GM21390 (cell line): ENCODE results near the gene PSMD12.
A peak's percentile ranks its signal among the peaks of the same experiment; 100 is the strongest.
"Not testable (repeated sequence)": the region's sequence is repeated elsewhere in the genome, so short reads cannot be mapped to it uniquely, and the experiment has no call there.

ENCODE experiments used
- ATAC-seq: cut with Tn5 transposase; IDR thresholded peaks from one replicate; pipeline ENCODE4 v1.9.1; 2021; ENCODE audit not compliant: unreplicated experiment

The PSMD12 gene

GRCh38 chr17:67315865-67316264, 50.5 kb downstream of the PSMD12 start:
- ATAC-seq: no peak

- ATAC-seq: no peak
These were observed 54.1 kb downstream of the PSMD12 start for GRCh38 chr17:67312265-67312664.

DNA sequence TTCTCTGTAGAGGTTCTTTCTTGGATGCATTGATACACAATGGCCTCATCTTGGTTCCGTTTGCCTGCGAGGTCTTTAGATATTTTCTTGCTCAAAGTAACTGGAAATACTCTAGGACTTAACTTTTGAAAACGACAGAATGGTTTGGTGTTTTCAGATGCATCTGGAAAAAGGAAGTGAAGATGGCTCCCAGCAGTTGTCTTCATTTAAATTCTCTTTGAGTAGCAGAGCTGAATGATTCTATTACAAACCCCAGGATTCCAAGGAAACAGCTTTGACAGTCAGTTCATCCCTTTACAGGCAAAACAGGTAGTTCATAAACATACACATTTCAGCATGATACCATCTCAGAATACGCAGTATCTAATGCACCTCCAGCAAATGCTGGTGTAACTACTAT, 54.8 kb downstream of the PSMD12 start:
- ATAC-seq: no peak

- ATAC-seq: no peak
These were observed 56.0 kb downstream of the PSMD12 start for GRCh38 chr17:67310406-67310805.

- ATAC-seq: not testable (repeated sequence)
These were observed 60.7 kb downstream of the PSMD12 start for GRCh38 chr17:67305446-67306235.

DNA sequence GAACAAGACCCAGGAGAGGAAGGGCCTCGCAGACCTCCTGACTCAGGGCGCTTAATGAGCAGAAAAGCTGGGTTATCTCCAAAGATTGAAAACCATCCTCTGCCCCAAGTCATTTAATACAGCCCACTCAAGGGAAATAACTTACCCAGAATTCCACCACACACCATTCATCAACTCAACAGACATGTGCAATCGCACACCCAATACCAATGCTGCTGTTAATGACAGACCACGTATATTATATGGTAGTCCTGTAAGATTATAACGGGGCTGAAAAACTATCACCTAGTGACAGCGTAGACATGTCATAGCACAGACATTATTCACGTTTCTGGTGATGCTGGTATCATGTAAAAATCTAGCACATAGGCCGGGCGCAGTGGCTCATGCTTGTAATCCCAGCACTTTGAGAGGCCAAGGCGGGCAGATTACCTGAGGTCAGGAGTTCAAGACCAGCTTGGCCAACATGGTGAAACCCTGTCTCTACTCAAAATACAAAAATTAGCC, 68.9 kb downstream of the PSMD12 start:
- ATAC-seq: no peak

DNA sequence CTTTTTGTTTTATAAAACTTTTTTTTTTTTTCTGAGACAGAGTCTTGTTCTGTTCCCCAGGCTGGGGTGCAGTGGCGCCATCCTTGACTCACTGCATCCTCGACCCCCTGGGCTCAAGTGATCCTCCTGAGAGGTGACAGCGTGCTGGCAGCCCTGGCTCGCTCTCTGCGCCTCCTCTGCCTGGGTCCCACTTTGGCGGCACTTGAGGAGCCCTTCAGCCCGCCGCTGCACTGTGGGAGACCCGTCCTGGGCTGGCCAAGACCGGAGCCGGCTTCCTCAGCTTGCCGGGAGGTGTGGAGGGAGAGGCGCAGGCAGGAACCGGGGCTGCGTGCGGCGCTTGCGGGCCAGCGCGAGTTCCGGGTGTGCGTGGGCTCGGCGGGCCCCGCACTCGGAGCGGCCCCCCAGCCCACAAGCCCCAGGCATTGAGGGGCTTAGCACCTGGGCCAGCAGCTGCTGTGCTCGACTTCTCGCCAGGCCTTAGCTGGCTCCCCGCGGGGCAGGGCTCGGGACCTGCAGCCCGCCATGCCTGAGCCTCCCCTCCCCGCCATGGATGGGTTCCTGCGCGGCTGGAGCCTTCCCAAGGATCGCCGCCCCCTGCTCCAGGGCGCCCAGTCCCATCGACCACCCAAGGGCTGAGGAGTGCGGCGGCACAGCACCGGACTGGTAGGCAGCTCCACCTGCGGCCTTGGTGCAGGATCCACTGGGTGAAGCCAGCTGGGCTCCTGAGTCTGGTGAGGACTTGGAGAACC, 71.8 kb downstream of the PSMD12 start:
- no peak for ATAC-seq

DNA sequence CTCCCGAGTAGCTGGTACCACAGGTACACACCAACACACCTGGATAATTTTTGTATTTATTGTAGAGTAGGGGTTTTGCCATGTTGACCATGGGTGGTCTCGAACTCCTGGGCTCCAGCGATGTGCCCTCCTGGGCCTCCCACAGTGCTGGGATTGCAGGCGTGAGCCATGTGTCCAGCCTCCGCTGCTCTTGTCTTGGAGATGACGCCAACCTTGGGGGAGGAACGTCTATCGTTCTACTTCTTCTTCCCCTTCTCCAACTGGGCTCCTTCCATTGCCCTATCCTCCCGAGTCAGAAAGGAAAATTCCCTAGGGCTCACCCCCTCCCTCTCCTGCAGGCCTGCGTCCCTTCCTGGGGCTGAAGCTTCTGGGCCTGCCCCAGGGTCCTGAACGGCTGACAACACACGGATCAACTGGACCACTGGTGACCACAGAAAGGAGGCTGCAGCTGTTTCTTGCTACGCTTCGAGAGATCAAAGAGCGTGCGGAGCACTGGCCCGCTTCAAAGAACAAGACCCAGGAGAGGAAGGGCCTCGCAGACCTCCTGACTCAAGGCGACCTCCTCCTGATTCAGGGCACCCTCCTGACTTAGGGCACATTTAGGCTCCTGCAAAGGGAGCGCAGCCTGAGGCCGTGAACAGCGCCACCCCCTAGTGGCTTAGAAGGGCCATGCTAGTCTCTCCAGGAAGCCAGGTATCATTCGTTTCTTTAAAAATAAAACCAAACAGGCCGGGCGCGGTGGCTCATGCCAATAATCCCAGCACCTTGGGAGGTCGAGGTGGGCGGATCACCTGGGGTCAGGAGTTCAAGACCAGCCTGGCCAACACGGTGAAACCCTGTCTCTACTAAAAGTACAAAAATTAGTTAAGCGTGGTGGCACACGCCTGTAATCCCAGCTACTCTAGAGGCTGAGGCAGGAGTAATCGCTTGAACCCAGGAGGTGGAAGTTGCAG, 72.8 kb downstream of the PSMD12 start:
- peak; percentile 89 for ATAC-seq

- no peak for ATAC-seq
These were observed 75.6 kb downstream of the PSMD12 start for GRCh38 chr17:67290711-67291291.

DNA sequence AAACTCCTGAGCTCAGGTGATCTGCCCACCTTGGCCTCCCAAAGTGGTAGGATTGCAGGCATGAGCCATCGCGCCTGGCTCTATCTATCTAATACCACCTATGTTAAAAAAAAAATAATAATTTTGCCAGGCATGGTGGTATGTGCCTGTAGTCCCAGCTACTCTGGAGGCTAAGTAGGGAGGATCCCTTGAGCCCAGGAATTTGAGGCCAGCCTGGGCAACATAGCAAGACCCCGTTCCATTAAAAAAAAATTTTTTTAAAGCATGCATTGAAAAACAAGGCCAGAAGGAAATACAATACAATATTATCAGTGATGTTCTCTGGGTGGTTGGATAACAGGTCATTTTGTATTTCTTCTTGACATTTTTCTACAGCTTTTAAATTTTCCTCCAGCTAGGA, 76.1 kb downstream of the PSMD12 start:
- ATAC-seq: no peak

- ATAC-seq: no peak
These were observed 77.0 kb downstream of the PSMD12 start for GRCh38 chr17:67289181-67289876.
